ENCODE measurements around the gene CAMK2A.

DNA sequence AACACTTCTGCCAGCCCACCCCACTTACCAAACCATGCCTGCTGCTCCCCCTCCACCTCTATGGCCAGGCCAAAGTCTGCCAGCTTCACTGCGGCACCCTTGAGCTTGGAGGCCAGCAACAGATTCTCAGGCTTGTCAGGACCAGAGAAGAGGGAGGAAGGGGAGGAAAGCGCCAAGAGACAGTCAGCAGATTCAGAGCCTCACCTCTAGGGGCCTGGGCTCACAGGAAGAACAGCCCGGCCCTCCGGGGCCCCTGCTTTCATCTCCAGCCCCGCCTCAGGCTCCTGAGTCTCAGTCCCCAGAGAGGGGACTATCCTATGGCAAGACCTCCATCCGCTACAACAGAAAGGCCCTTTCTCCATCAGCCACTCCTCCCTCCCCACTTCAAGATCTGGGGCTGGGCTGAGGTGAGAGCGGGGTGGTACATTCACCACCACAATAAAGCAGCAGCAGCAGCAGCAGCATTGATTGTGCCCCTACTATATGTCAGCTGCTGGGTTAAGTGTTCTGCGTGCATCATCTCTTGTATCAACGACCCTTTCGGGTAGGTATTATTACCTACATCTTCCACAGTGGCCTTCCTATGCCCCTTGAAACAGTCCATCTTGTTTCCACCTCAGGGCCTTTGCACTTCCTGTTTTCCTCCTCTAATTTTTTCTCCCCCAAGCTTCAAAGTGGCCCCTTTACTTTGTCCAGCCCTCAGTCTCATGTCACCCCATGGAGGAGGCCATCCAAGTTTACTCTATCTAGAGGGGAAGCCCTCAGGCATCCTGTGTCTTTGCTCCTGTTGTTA is 36.0 kb downstream of the CAMK2A start:
- TF ChIP-seq CTCF (IDR thresholded peaks at IDR 0.05) (no peak), POLR2A (IDR thresholded peaks at IDR 0.05) (no peak), EP300 (IDR thresholded peaks at IDR 0.05) (no peak), POLR2AphosphoS5 (IDR thresholded peaks at IDR 0.05) (no peak)

All from gastroesophageal sphincter (tissue), 3 donors.